Nephron (organoid): Measurements from ENCODE around the gene CRABP2.
A peak's percentile ranks its signal among the peaks of the same experiment; 100 is the strongest.

ENCODE experiments used
- H3K27ac Mint-ChIP-seq, 3 experiments: 2 replicates each; pipeline ENCODE4 v1.8.0; 2020; ENCODE audit warnings: mixed read lengths in 3 of 3, mild to moderate bottlenecking in 2 of 3, moderate library complexity in 1 of 3
- H3K27me3 Mint-ChIP-seq: 2 replicates; pipeline ENCODE4 v1.8.0; 2021; ENCODE audit warnings: low read depth, mild to moderate bottlenecking, moderate library complexity, mixed read lengths
- H3K36me3 Mint-ChIP-seq: 2 replicates; pipeline ENCODE4 v1.8.0; 2020; ENCODE audit warnings: low read depth, mixed read lengths
- H3K4me1 Mint-ChIP-seq: 2 replicates; pipeline ENCODE4 v1.8.0; 2020; ENCODE audit warnings: mixed read lengths
- H3K4me3 Mint-ChIP-seq, 3 experiments: 2 replicates each; pipeline ENCODE4 v1.8.0; 2020; ENCODE audit warnings: mild to moderate bottlenecking in 3 of 3, mixed read lengths in 3 of 3, moderate library complexity in 2 of 3
- H3K9me3 Mint-ChIP-seq: 2 replicates; pipeline ENCODE4 v1.8.0; 2020; ENCODE audit warnings: mixed read lengths
- CTCF ChIP-seq, 3 experiments: fragments of 200-600 bp; sonication (generic); IDR thresholded peaks; one replicate each; pipeline ENCODE4 v1.5.0; 2021; ENCODE audit warnings: antibody characterized with exemption in 3 of 3; ENCODE audit not compliant: unreplicated experiment in 3 of 3

The CRABP2 gene

GRCh38 chr1:156705918-156706656 is 704 bp upstream of the CRABP2 start:
- TF ChIP-seq CTCF (IDR thresholded peaks at IDR 0.05; ENCODE audit: unreplicated experiment in 3 of 3), result peak; percentile 82 to 95 (median 94)
- peak overlapping the region; percentile 84 to 89 (median 86) for H3K4me3 Mint-ChIP-seq
- peaks cover 11% of the 10 kb centered on the region for H3K36me3 Mint-ChIP-seq
- no peaks in the 10 kb centered on the region for H3K9me3 Mint-ChIP-seq
- no peaks in the 10 kb centered on the region for H3K27me3 Mint-ChIP-seq
- H3K27ac Mint-ChIP-seq, result peak overlapping the region; percentile 97 to 98 (median 98)
- H3K4me1 Mint-ChIP-seq, result peaks cover 67% of the 10 kb centered on the region

- no peak for TF ChIP-seq CTCF (IDR thresholded peaks at IDR 0.05; ENCODE audit: unreplicated experiment in 3 of 3)
- peak overlapping the region; percentile 84 to 89 (median 86) for H3K4me3 Mint-ChIP-seq
- peak overlapping the region; percentile 97 to 98 (median 98) for H3K27ac Mint-ChIP-seq
- no peaks in the 10 kb centered on the region for H3K27me3 Mint-ChIP-seq
- H3K36me3 Mint-ChIP-seq, result peaks cover 18% of the 10 kb centered on the region
- H3K9me3 Mint-ChIP-seq, result no peaks in the 10 kb centered on the region
- H3K4me1 Mint-ChIP-seq, result peaks cover 60% of the 10 kb centered on the region
Observed at GRCh38 chr1:156704930-156705320, 458 bp downstream of the CRABP2 start.

- Mint-ChIP-seq H3K4me1 (peaks cover 55% of the 10 kb centered on the region), H3K27ac (peak overlapping the region; percentile 97 to 98 (median 98)), H3K4me3 (peak overlapping the region; percentile 84 to 89 (median 86)), H3K36me3 (peaks cover 25% of the 10 kb centered on the region), H3K9me3 (no peaks in the 10 kb centered on the region), H3K27me3 (no peaks in the 10 kb centered on the region)
- TF ChIP-seq CTCF (IDR thresholded peaks at IDR 0.05; ENCODE audit: unreplicated experiment in 3 of 3), result no peak
Observed at GRCh38 chr1:156704166-156704711, 1.1 kb downstream of the CRABP2 start.

- peaks cover 30% of the 10 kb centered on the region for H3K36me3 Mint-ChIP-seq
- H3K9me3 Mint-ChIP-seq, result no peaks in the 10 kb centered on the region
- peaks cover 55% of the 10 kb centered on the region for H3K4me1 Mint-ChIP-seq
- no peaks in the 10 kb centered on the region for H3K27me3 Mint-ChIP-seq
- H3K27ac Mint-ChIP-seq, result peak overlapping the region; percentile 97 to 98 (median 98)
- TF ChIP-seq CTCF (IDR thresholded peaks at IDR 0.05; ENCODE audit: unreplicated experiment in 3 of 3), result no peak
- H3K4me3 Mint-ChIP-seq, result peak overlapping the region; percentile 84 to 89 (median 86)
Observed at GRCh38 chr1:156703741-156704140, 1.6 kb downstream of the CRABP2 start.

- TF ChIP-seq CTCF (IDR thresholded peaks at IDR 0.05; ENCODE audit: unreplicated experiment in 3 of 3), result no peak
- H3K9me3 Mint-ChIP-seq, result no peaks in the 10 kb centered on the region
- H3K27me3 Mint-ChIP-seq, result no peaks in the 10 kb centered on the region
- H3K4me1 Mint-ChIP-seq, result peaks cover 53% of the 10 kb centered on the region
- H3K4me3 Mint-ChIP-seq, result peak overlapping the region; percentile 84 to 89 (median 86)
- H3K27ac Mint-ChIP-seq, result peak overlapping the region in 2 of 3 experiments; percentile 97 to 98
- peaks cover 34% of the 10 kb centered on the region for H3K36me3 Mint-ChIP-seq
Observed at GRCh38 chr1:156703336-156703735, 2.0 kb downstream of the CRABP2 start.
